ENCODE data around the gene LTBP1.

The LTBP1 gene

DNA sequence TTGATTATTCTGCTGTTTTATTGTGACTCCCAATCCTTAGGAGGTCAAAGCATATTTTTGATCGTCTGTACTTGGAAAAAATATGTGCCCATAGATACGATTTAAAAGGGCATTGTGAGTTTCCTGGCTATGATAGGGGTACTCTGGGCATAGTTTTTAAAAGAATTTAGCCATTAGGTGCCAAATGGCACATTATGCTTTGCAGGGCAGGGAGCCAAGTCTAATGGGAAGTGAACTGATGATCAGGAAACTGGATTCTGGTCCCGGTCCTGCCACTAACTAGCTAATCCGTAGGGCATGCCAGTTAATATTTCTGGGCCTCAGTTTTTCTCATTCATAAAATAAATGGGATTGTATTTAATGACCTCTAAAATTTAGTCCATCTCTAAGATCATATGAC is 189.3 kb downstream of the LTBP1 start:
- no peak overlapping the region for H3K27ac ChIP-seq (ENCODE audit: low read depth, low read length)
- WGBS (ENCODE audit: extremely low coverage, insufficient coverage, low lambda C conversion rate), result no CpG with 5 or more reads among the region's 4 CpGs
- H3K4ac ChIP-seq (ENCODE audit: low read depth, low read length), result no peak overlapping the region
- no peak overlapping the region for H4K5ac ChIP-seq (ENCODE audit: low read length)
- no peak overlapping the region for H2AK5ac ChIP-seq (ENCODE audit: low read length)
- no peaks in the 10 kb centered on the region for H3K4me1 ChIP-seq (ENCODE audit: control insufficient read depth, low read depth, low read length)
- H2BK15ac ChIP-seq (replicated peaks; ENCODE audit: low read depth), result no peak overlapping the region
- H3K4me2 ChIP-seq (ENCODE audit: low read length), result no peak overlapping the region
- no peak overlapping the region for H4K8ac ChIP-seq (ENCODE audit: low read depth, low read length)
- no peak overlapping the region for H3K23ac ChIP-seq (ENCODE audit: low read length)
- H3K36me3 ChIP-seq (ENCODE audit: control insufficient read depth, insufficient read depth, low read length), result no peaks in the 10 kb centered on the region
- no peak overlapping the region for H3K4me3 ChIP-seq (ENCODE audit: low read length)
- H3K9ac ChIP-seq (ENCODE audit: low read length), result no peak overlapping the region
- H2BK120ac ChIP-seq (ENCODE audit: low read depth, low read length), result no peak overlapping the region
- no peaks in the 10 kb centered on the region for H3K79me1 ChIP-seq (ENCODE audit: low read length)
- H2BK5ac ChIP-seq (ENCODE audit: low read length), result no peak overlapping the region
- no peak overlapping the region for H3K18ac ChIP-seq (ENCODE audit: low read length)
- H3K56ac ChIP-seq (ENCODE audit: low read length), result no peak overlapping the region
- no peaks in the 10 kb centered on the region for H3K27me3 ChIP-seq (ENCODE audit: insufficient read depth, low read length, poor library complexity)
- H3K79me2 ChIP-seq (ENCODE audit: control insufficient read depth, insufficient read depth, low read length), result no peaks in the 10 kb centered on the region
- DNase-seq, result no peak

- Histone ChIP-seq H3K27ac (ENCODE audit: low read depth, low read length) (no peak overlapping the region), H2BK5ac (ENCODE audit: low read length) (no peak overlapping the region), H4K5ac (ENCODE audit: low read length) (no peak overlapping the region), H3K4me1 (ENCODE audit: control insufficient read depth, low read depth, low read length) (no peaks in the 10 kb centered on the region), H3K4me3 (ENCODE audit: low read length) (no peak overlapping the region), H2AK5ac (ENCODE audit: low read length) (no peak overlapping the region), H2BK120ac (ENCODE audit: low read depth, low read length) (no peak overlapping the region), H3K79me2 (ENCODE audit: control insufficient read depth, insufficient read depth, low read length) (no peaks in the 10 kb centered on the region), H3K4me2 (ENCODE audit: low read length) (no peak overlapping the region), H3K23ac (ENCODE audit: low read length) (no peak overlapping the region), H2BK15ac (replicated peaks; ENCODE audit: low read depth) (no peak overlapping the region), H3K4ac (ENCODE audit: low read depth, low read length) (no peak overlapping the region), H4K8ac (ENCODE audit: low read depth, low read length) (no peak overlapping the region), H3K27me3 (ENCODE audit: insufficient read depth, low read length, poor library complexity) (no peaks in the 10 kb centered on the region), H3K18ac (ENCODE audit: low read length) (no peak overlapping the region), H3K9ac (ENCODE audit: low read length) (no peak overlapping the region), H3K56ac (ENCODE audit: low read length) (no peak overlapping the region), H3K36me3 (ENCODE audit: control insufficient read depth, insufficient read depth, low read length) (no peaks in the 10 kb centered on the region), H3K79me1 (ENCODE audit: low read length) (no peaks in the 10 kb centered on the region)
- WGBS (ENCODE audit: extremely low coverage, insufficient coverage, low lambda C conversion rate), result no CpG with 5 or more reads among the region's 1 CpG
- no peak for DNase-seq
Observed at GRCh38 chr2:33136566-33136965, 189.8 kb downstream of the LTBP1 start.

DNA sequence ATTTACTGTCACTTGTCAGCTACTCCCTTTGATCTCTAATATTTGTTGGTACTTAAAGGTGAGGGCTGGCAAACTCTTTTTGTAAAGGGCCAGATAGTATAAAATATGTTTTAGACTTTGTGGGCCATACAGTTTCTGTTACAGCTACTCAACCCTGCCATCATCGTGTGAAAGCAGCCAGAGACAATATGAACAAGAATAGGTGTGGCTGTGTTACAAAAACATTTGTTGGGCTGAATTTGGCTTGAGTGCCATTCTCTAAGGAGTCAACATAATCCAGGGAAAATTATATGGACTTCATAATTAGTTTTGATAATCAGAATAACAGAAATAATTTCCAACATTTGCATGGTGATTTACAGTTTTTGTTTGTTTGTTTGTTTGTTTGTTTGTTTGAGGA is 190.6 kb downstream of the LTBP1 start:
- Histone ChIP-seq H3K4me1 (ENCODE audit: control insufficient read depth, low read depth, low read length) (no peaks in the 10 kb centered on the region), H3K79me1 (ENCODE audit: low read length) (no peaks in the 10 kb centered on the region), H3K79me2 (ENCODE audit: control insufficient read depth, insufficient read depth, low read length) (no peaks in the 10 kb centered on the region), H3K4ac (ENCODE audit: low read depth, low read length) (no peak overlapping the region), H3K36me3 (ENCODE audit: control insufficient read depth, insufficient read depth, low read length) (no peaks in the 10 kb centered on the region), H3K9ac (ENCODE audit: low read length) (no peak overlapping the region), H4K8ac (ENCODE audit: low read depth, low read length) (no peak overlapping the region), H2BK5ac (ENCODE audit: low read length) (no peak overlapping the region), H2AK5ac (ENCODE audit: low read length) (no peak overlapping the region), H2BK120ac (ENCODE audit: low read depth, low read length) (no peak overlapping the region), H3K4me2 (ENCODE audit: low read length) (no peak overlapping the region), H4K5ac (ENCODE audit: low read length) (no peak overlapping the region), H3K23ac (ENCODE audit: low read length) (no peak overlapping the region), H3K56ac (ENCODE audit: low read length) (no peak overlapping the region), H3K18ac (ENCODE audit: low read length) (no peak overlapping the region), H3K4me3 (ENCODE audit: low read length) (no peak overlapping the region), H2BK15ac (replicated peaks; ENCODE audit: low read depth) (no peak overlapping the region), H3K27me3 (ENCODE audit: insufficient read depth, low read length, poor library complexity) (no peaks in the 10 kb centered on the region), H3K27ac (ENCODE audit: low read depth, low read length) (no peak overlapping the region)
- no CpG with 5 or more reads among the region's 1 CpG for WGBS (ENCODE audit: extremely low coverage, insufficient coverage, low lambda C conversion rate)
- no peak for DNase-seq

GRCh38 chr2:33139949-33140348 is 193.2 kb downstream of the LTBP1 start:
- H3K79me2 ChIP-seq (ENCODE audit: control insufficient read depth, insufficient read depth, low read length), result no peaks in the 10 kb centered on the region
- H2BK120ac ChIP-seq (ENCODE audit: low read depth, low read length), result no peak overlapping the region
- H3K36me3 ChIP-seq (ENCODE audit: control insufficient read depth, insufficient read depth, low read length), result no peaks in the 10 kb centered on the region
- no peak overlapping the region for H2BK15ac ChIP-seq (replicated peaks; ENCODE audit: low read depth)
- no peak overlapping the region for H3K27ac ChIP-seq (ENCODE audit: low read depth, low read length)
- H2AK5ac ChIP-seq (ENCODE audit: low read length), result no peak overlapping the region
- H3K18ac ChIP-seq (ENCODE audit: low read length), result no peak overlapping the region
- no peak for DNase-seq
- H3K27me3 ChIP-seq (ENCODE audit: insufficient read depth, low read length, poor library complexity), result no peaks in the 10 kb centered on the region
- no peak overlapping the region for H3K4me2 ChIP-seq (ENCODE audit: low read length)
- no peak overlapping the region for H4K8ac ChIP-seq (ENCODE audit: low read depth, low read length)
- no peaks in the 10 kb centered on the region for H3K79me1 ChIP-seq (ENCODE audit: low read length)
- H3K56ac ChIP-seq (ENCODE audit: low read length), result no peak overlapping the region
- H4K5ac ChIP-seq (ENCODE audit: low read length), result no peak overlapping the region
- H2BK5ac ChIP-seq (ENCODE audit: low read length), result no peak overlapping the region
- H3K4me3 ChIP-seq (ENCODE audit: low read length), result no peak overlapping the region
- H3K4ac ChIP-seq (ENCODE audit: low read depth, low read length), result no peak overlapping the region
- H3K23ac ChIP-seq (ENCODE audit: low read length), result no peak overlapping the region
- no peaks in the 10 kb centered on the region for H3K4me1 ChIP-seq (ENCODE audit: control insufficient read depth, low read depth, low read length)
- no CpG with 5 or more reads among the region's 4 CpGs for WGBS (ENCODE audit: extremely low coverage, insufficient coverage, low lambda C conversion rate)
- no peak overlapping the region for H3K9ac ChIP-seq (ENCODE audit: low read length)

GRCh38 chr2:33141476-33141875 is 194.7 kb downstream of the LTBP1 start:
- Histone ChIP-seq H4K8ac (ENCODE audit: low read depth, low read length) (no peak overlapping the region), H3K18ac (ENCODE audit: low read length) (no peak overlapping the region), H3K4ac (ENCODE audit: low read depth, low read length) (no peak overlapping the region), H2BK120ac (ENCODE audit: low read depth, low read length) (no peak overlapping the region), H3K23ac (ENCODE audit: low read length) (no peak overlapping the region), H3K4me1 (ENCODE audit: control insufficient read depth, low read depth, low read length) (no peaks in the 10 kb centered on the region), H3K4me2 (ENCODE audit: low read length) (no peak overlapping the region), H3K27ac (ENCODE audit: low read depth, low read length) (no peak overlapping the region), H4K5ac (ENCODE audit: low read length) (no peak overlapping the region), H3K27me3 (ENCODE audit: insufficient read depth, low read length, poor library complexity) (no peaks in the 10 kb centered on the region), H2BK15ac (replicated peaks; ENCODE audit: low read depth) (no peak overlapping the region), H3K36me3 (ENCODE audit: control insufficient read depth, insufficient read depth, low read length) (no peaks in the 10 kb centered on the region), H2BK5ac (ENCODE audit: low read length) (no peak overlapping the region), H2AK5ac (ENCODE audit: low read length) (no peak overlapping the region), H3K4me3 (ENCODE audit: low read length) (no peak overlapping the region), H3K9ac (ENCODE audit: low read length) (no peak overlapping the region), H3K56ac (ENCODE audit: low read length) (no peak overlapping the region), H3K79me1 (ENCODE audit: low read length) (no peaks in the 10 kb centered on the region), H3K79me2 (ENCODE audit: control insufficient read depth, insufficient read depth, low read length) (no peaks in the 10 kb centered on the region)
- no CpG with 5 or more reads among the region's 5 CpGs for WGBS (ENCODE audit: extremely low coverage, insufficient coverage, low lambda C conversion rate)
- no peak for DNase-seq

GRCh38 chr2:33142810-33143209 is 196.1 kb downstream of the LTBP1 start:
- Histone ChIP-seq H3K23ac (ENCODE audit: low read length) (no peak overlapping the region), H4K8ac (ENCODE audit: low read depth, low read length) (no peak overlapping the region), H3K36me3 (ENCODE audit: control insufficient read depth, insufficient read depth, low read length) (no peaks in the 10 kb centered on the region), H3K27me3 (ENCODE audit: insufficient read depth, low read length, poor library complexity) (no peaks in the 10 kb centered on the region), H3K9ac (ENCODE audit: low read length) (no peak overlapping the region), H3K56ac (ENCODE audit: low read length) (no peak overlapping the region), H3K79me1 (ENCODE audit: low read length) (no peaks in the 10 kb centered on the region), H3K18ac (ENCODE audit: low read length) (no peak overlapping the region), H2BK120ac (ENCODE audit: low read depth, low read length) (no peak overlapping the region), H2BK5ac (ENCODE audit: low read length) (no peak overlapping the region), H2AK5ac (ENCODE audit: low read length) (no peak overlapping the region), H3K4me1 (ENCODE audit: control insufficient read depth, low read depth, low read length) (no peaks in the 10 kb centered on the region), H3K27ac (ENCODE audit: low read depth, low read length) (no peak overlapping the region), H2BK15ac (replicated peaks; ENCODE audit: low read depth) (no peak overlapping the region), H4K5ac (ENCODE audit: low read length) (no peak overlapping the region), H3K4me3 (ENCODE audit: low read length) (no peak overlapping the region), H3K4ac (ENCODE audit: low read depth, low read length) (no peak overlapping the region), H3K4me2 (ENCODE audit: low read length) (no peak overlapping the region), H3K79me2 (ENCODE audit: control insufficient read depth, insufficient read depth, low read length) (no peaks in the 10 kb centered on the region)
- no peak for DNase-seq
- WGBS (ENCODE audit: extremely low coverage, insufficient coverage, low lambda C conversion rate), result no CpG with 5 or more reads among the region's 4 CpGs

Measured in mesendoderm (in vitro differentiated cells).